Lower lobe of right lung (tissue), 2 donors: ENCODE measurements around the gene WAS. TPM values are rescaled to one million over a fixed set of nuclear protein-coding genes. Genes with fewer than 3 reads are reported as not detected.
A peak's percentile ranks its signal among the peaks of the same experiment; 100 is the strongest.

Source experiments
- ATAC-seq, 2 donors: fragments of 200-7000 bp; cut with Tn5 transposase; one replicate each; pipeline ENCODE4 v1.9.1; 2020 to 2022; ENCODE audit warnings: mild to moderate bottlenecking in 2 of 2, moderate library complexity in 2 of 2
- DNase-seq: peaks from one replicate; pipeline ENCODE4 v3.0.0-alpha.2; 2020
- H3K27ac ChIP-seq: fragments of 200-600 bp; one replicate; pipeline ENCODE4 v1.8.0; 2022
- H3K27me3 ChIP-seq: fragments of 200-600 bp; one replicate; pipeline ENCODE4 v1.8.0; 2022; ENCODE audit warnings: low read depth
- H3K36me3 ChIP-seq: fragments of 200-600 bp; one replicate; pipeline ENCODE4 v1.8.0; 2022; ENCODE audit warnings: mild to moderate bottlenecking
- H3K4me1 ChIP-seq: fragments of 200-600 bp; one replicate; pipeline ENCODE4 v1.8.0; 2022
- H3K4me3 ChIP-seq: fragments of 200-600 bp; one replicate; pipeline ENCODE4 v1.8.0; 2022; ENCODE audit warnings: mild to moderate bottlenecking
- H3K9me3 ChIP-seq: fragments of 200-600 bp; one replicate; pipeline ENCODE4 v1.8.0; 2022
- intact Hi-C: fragments of 100-400 bp; cut with DNase I; formaldehyde crosslinking; loops from one replicate; pipeline ENCODE4 v1.11.0; 2022
- total RNA-seq: library from RNA; stranded (reverse); fragmentation: NEBNext Ultra II Directional; extraction: Animal tissue kit (Norgen Biotek cat#: 25700); gene quantifications from one replicate; pipeline ENCODE4 v1.2.1, GENCODE V29; 2021
- TF ChIP-seq, protein P1 (sequence below): fragments of 200-600 bp; IDR thresholded peaks from one replicate; pipeline ENCODE4 v1.8.0; 2022; ENCODE audit warnings: antibody characterized with exemption, mild to moderate bottlenecking
- donor health status: DM: no; HTN: yes; CAD: no; lungs with severe emphysema.

WAS gene
- total RNA-seq, 1 donor from 2014 or later: 40.3 TPM

DNA sequence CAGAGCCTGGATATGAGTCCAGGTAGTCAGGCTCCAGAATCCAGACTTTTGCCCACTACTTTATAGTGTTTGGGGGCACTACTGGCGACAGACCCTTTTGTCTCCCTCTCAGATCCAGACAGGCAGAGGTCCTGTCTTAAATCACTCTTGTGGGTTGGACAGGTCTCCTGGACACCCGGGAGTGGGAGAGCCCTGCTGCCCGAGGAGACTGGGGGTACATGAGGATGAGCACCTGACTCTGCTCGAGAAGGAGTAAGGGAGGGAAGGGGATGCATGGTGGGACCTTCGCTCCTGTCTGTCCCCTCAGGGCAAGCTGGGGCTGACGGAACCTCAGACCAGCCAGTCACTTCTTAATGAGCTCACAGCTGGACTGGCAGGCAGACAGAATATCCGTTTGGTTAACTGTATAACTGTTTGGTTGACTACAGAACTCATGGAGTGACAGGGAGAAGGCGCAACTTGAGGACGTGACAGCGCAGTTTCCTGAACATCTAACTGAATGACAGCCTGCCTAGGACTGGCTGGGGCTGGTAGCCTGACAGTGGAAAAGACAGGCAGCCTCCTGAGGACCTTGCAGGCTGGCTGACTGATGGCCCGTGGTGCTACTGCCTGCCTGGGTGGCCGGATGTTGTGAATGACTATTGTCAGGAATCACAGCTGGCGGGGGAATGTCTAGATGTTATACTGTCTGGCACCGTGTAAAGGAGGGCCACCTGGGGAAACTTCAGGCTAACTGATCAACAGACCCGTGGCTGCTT, 11.4 kb downstream of the WAS start:
- peaks cover 4% of the 10 kb centered on the region for H3K4me1 ChIP-seq
- DNase-seq: no peak
- no peaks in the 10 kb centered on the region for H3K36me3 ChIP-seq
- ATAC-seq: no peak
- no peaks in the 10 kb centered on the region for H3K9me3 ChIP-seq
- intact Hi-C loops: no loop called here
- no peaks in the 10 kb centered on the region for H3K27me3 ChIP-seq
- H3K27ac ChIP-seq: no peak overlapping the region
- no peak overlapping the region for H3K4me3 ChIP-seq
- TF ChIP-seq, protein P1, sequence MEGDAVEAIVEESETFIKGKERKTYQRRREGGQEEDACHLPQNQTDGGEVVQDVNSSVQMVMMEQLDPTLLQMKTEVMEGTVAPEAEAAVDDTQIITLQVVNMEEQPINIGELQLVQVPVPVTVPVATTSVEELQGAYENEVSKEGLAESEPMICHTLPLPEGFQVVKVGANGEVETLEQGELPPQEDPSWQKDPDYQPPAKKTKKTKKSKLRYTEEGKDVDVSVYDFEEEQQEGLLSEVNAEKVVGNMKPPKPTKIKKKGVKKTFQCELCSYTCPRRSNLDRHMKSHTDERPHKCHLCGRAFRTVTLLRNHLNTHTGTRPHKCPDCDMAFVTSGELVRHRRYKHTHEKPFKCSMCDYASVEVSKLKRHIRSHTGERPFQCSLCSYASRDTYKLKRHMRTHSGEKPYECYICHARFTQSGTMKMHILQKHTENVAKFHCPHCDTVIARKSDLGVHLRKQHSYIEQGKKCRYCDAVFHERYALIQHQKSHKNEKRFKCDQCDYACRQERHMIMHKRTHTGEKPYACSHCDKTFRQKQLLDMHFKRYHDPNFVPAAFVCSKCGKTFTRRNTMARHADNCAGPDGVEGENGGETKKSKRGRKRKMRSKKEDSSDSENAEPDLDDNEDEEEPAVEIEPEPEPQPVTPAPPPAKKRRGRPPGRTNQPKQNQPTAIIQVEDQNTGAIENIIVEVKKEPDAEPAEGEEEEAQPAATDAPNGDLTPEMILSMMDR: no peak

DNA sequence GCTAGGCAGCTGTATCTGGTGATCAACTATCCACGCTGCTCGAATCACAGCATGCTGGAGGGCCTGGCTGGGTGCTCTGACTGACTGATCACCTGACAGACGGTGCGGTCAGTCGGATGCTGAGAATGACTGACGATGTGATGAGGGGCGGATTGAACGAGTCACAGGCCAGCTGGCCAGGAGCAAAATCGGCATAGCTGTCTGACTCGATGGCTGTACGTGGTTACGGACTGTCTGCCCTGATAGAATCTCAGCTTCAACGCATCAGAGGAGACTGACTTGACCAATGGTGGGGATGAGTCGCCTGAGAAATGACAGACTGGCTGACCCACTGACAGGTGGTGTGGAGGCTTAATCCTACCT, 11.9 kb downstream of the WAS start:
- H3K4me3 ChIP-seq: peak overlapping the region; percentile 59
- TF ChIP-seq, protein P1: no peak
- no peak for ATAC-seq
- peaks cover 4% of the 10 kb centered on the region for H3K4me1 ChIP-seq
- intact Hi-C loops: no loop called here
- H3K9me3 ChIP-seq: no peaks in the 10 kb centered on the region
- peaks cover 5% of the 10 kb centered on the region for H3K36me3 ChIP-seq
- no peaks in the 10 kb centered on the region for H3K27me3 ChIP-seq
- H3K27ac ChIP-seq: peak overlapping the region; percentile 92
- no peak for DNase-seq

DNA sequence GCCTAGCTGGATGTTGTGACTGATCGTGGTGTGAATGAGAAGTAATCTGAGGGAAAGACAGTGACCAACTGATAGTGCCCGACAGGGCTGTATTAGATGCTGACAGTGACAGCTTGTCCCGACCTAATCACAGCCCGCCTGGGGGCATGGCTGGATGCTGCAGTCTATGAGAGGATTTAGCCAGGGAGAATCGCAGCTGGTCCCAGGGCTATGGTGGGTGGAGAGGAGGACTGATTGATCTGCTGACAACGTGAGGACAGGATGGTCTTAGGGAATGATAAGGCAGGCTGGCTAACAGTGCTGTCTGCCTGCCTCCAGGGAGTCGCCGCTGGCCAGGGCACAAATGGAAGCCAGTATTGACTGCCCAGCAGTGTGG, 12.3 kb downstream of the WAS start:
- DNase-seq (no peak), ATAC-seq (peak in 1 of 2 donors; percentile 32)
- peaks cover 9% of the 10 kb centered on the region for H3K36me3 ChIP-seq
- H3K4me3 ChIP-seq: peak overlapping the region; percentile 59
- H3K27ac ChIP-seq: peak overlapping the region; percentile 92
- peaks cover 4% of the 10 kb centered on the region for H3K4me1 ChIP-seq
- TF ChIP-seq, protein P1: no peak
- intact Hi-C loops: no loop called here
- H3K27me3 ChIP-seq: no peaks in the 10 kb centered on the region
- no peaks in the 10 kb centered on the region for H3K9me3 ChIP-seq

DNA sequence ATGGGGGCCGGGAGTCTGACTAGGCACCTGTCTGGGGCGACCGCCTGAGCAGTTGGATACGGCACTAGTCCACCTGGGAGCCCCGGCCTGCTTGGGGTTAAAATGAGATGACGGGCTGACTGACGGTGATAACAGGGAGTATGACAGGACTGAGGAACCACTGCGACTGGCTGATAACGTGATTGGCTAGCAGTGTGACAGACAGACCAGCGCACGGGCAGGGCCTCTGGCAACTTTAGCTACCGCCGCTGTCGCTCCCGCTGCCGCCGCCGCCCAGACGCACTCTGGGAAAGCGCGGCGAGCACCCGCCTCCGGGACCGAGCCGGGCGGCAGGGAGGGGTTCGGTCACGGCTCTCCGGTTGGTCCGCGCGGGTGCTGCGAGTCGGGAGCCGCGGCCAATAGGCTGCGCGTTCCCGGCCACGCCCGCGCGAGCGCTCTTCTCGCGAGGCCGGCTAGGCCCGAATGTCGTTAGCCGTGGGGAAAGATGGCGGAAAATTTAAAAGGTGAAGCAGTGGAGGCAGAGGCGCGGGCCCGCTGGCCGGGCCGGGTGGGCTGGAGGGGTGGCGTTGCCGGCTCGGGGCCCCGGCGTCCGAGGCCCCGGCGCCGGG, 12.8 kb downstream of the WAS start, which contains the start of gene SUV39H1:
SUV39H1 (plus strand) TSS at position 434 of the 608 bp plus-strand sequence; CDS start at position 485, 51 bp downstream.
- no peaks in the 10 kb centered on the region for H3K27me3 ChIP-seq
- peaks cover 4% of the 10 kb centered on the region for H3K4me1 ChIP-seq
- ATAC-seq (peak; percentile 99), DNase-seq (peak; percentile 93)
- H3K27ac ChIP-seq: peak within 1 kb of the TSS; percentile 92
- peaks cover 14% of the 10 kb centered on the region for H3K36me3 ChIP-seq
- peak within 1 kb of the TSS; percentile 59 for H3K4me3 ChIP-seq
- TF ChIP-seq, protein P1: no peak
- no peaks in the 10 kb centered on the region for H3K9me3 ChIP-seq
- intact Hi-C loops: no loop called here

DNA sequence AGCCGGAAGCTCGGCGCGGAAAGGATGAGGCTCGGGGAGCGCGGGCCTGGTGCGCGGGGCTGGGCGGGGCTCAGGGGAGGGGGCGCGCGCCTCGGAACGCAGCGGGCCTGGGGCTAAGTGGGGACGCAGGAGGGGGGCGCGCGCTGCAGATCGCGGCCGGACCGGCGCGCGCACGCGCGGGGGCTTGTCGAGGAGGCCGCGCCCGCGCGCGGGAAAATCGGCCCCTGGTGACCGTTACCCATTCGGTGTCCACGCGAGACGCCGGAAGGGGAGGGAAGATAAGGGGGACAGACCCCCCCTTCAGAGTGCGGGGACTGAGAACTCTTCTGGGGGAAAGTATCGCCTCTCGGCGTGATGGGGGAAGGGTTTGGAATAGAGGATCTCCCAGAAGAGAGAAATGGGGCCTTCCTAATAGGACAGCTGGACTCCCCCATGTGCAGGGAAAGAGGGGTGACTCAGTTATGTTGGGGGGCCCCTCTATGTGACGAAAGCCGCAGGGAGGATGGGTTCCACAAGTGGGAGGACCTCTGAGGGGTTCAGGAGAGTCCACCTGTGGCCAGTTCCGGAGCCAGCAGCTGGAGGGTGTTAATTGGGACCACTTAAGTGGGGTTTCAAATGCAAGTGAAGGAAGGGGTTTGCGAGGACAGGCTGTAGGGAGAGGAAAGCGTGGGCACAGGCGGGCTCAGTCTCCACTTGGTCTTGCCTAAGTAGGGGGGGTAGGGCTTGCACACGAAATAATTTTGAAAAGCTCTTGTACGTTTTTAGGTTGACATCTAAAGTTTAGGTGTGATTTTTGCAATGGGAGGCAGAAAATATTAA, 13.5 kb downstream of the WAS start:
- H3K36me3 ChIP-seq: peaks cover 15% of the 10 kb centered on the region
- H3K4me1 ChIP-seq: peaks cover 4% of the 10 kb centered on the region
- H3K27ac ChIP-seq: peak overlapping the region; percentile 92
- intact Hi-C loops: no loop called here
- peak; percentile 50 for DNase-seq
- ATAC-seq: no peak
- H3K4me3 ChIP-seq: peak overlapping the region; percentile 59
- H3K9me3 ChIP-seq: no peaks in the 10 kb centered on the region
- TF ChIP-seq, protein P1: no peak
- no peaks in the 10 kb centered on the region for H3K27me3 ChIP-seq
